ENCODE results near the gene RAB40C.

GRCh38 chr16:646679-647172 is 56.9 kb downstream of the RAB40C start:
- TF ChIP-seq, protein P1, sequence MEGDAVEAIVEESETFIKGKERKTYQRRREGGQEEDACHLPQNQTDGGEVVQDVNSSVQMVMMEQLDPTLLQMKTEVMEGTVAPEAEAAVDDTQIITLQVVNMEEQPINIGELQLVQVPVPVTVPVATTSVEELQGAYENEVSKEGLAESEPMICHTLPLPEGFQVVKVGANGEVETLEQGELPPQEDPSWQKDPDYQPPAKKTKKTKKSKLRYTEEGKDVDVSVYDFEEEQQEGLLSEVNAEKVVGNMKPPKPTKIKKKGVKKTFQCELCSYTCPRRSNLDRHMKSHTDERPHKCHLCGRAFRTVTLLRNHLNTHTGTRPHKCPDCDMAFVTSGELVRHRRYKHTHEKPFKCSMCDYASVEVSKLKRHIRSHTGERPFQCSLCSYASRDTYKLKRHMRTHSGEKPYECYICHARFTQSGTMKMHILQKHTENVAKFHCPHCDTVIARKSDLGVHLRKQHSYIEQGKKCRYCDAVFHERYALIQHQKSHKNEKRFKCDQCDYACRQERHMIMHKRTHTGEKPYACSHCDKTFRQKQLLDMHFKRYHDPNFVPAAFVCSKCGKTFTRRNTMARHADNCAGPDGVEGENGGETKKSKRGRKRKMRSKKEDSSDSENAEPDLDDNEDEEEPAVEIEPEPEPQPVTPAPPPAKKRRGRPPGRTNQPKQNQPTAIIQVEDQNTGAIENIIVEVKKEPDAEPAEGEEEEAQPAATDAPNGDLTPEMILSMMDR (IDR thresholded peaks at IDR 0.05; ENCODE audit: low read depth, low read length, missing input control), result no peak
- TF ChIP-seq, protein P2, sequence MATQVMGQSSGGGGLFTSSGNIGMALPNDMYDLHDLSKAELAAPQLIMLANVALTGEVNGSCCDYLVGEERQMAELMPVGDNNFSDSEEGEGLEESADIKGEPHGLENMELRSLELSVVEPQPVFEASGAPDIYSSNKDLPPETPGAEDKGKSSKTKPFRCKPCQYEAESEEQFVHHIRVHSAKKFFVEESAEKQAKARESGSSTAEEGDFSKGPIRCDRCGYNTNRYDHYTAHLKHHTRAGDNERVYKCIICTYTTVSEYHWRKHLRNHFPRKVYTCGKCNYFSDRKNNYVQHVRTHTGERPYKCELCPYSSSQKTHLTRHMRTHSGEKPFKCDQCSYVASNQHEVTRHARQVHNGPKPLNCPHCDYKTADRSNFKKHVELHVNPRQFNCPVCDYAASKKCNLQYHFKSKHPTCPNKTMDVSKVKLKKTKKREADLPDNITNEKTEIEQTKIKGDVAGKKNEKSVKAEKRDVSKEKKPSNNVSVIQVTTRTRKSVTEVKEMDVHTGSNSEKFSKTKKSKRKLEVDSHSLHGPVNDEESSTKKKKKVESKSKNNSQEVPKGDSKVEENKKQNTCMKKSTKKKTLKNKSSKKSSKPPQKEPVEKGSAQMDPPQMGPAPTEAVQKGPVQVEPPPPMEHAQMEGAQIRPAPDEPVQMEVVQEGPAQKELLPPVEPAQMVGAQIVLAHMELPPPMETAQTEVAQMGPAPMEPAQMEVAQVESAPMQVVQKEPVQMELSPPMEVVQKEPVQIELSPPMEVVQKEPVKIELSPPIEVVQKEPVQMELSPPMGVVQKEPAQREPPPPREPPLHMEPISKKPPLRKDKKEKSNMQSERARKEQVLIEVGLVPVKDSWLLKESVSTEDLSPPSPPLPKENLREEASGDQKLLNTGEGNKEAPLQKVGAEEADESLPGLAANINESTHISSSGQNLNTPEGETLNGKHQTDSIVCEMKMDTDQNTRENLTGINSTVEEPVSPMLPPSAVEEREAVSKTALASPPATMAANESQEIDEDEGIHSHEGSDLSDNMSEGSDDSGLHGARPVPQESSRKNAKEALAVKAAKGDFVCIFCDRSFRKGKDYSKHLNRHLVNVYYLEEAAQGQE (IDR thresholded peaks at IDR 0.05), result no peak
- no peak for TF ChIP-seq JUND (IDR thresholded peaks at IDR 0.05)
- no peak for TF ChIP-seq YY1 (IDR thresholded peaks at IDR 0.05)
- no peak for TF ChIP-seq RXRA (IDR thresholded peaks at IDR 0.05)

Measured in liver (tissue), 3 donors.